Measurements from ENCODE around the gene PHETA1. TPM values are rescaled to one million over a fixed set of nuclear protein-coding genes. Genes with fewer than 3 reads are reported as not detected.
"Not testable (repeated sequence)": the region's sequence is repeated elsewhere in the genome, so short reads cannot be mapped to it uniquely, and the experiment has no call there.

PHETA1 gene
- total RNA-seq, 1 donor from 2014 or later, result 37.4 TPM

- ATAC-seq (no peak), DNase-seq (ENCODE audit: missing footprints) (no peak)
- intact Hi-C loops (cut with DNase I), result loop anchor here (10.0 kb wide), 1 partner anchor 294 kb away; the partner anchor contains the start of genes ACAD10 and BRAP
Measured at GRCh38 chr12:111390910-111391309, 22.0 kb upstream of the PHETA1 start.

DNA sequence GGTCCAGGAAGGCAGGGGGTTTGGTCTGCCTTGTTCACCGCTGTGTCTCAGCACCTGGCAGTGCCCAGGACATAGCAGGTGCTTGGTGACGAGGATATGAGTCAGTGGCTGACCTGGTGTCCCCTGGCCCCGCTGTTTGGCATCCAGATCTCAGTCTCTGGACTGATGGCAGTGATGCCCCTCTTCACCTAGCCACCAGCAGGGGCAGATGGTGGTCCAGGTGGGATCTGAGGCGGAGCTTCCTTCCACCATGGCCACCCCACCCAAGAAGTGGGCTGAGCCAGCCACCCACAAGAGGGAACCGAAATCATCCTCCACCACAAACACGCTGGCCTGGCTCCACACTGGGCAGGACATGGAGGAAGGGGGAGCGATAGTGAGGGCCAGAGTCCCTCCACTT, 20.7 kb upstream of the PHETA1 start:
- DNase-seq (ENCODE audit: missing footprints) (no peak), ATAC-seq (no peak)
- intact Hi-C loops (cut with DNase I), result loop anchor here (10.0 kb wide), 1 partner anchor 295 kb away; the partner anchor contains the start of genes ACAD10 and BRAP

DNA sequence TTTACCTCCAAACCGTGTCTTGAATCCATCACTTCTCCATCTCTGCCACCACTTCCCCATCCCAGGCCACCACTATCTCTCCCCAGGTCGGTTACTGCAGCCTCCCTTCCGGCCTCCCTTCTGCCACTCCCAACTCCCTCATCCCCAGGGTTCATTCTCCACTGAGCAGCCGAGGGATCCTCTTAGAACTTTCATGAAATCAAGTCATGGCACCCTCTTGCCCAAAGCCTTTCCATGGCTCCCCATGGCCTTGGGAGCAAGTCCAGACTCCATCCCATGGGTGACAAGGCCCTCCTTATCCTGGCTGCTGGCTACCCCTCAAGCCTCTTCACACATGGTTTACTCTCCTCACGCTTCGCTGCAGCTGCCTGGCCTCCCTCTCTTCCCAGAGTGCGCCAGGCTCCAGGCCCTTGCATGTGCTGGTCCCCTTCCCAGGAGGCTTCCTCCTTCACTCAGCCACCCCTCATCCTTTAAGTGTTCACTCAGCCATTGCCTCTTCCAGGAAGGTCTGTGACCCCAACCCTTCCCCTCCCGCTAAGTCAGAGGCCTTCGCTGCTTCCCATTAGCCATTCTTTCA, 18.9 kb upstream of the PHETA1 start:
- intact Hi-C loops (cut with DNase I), result no loop called here
- no peak for ATAC-seq
- DNase-seq (ENCODE audit: missing footprints), result no peak

GRCh38 chr12:111386885-111387284, 18.0 kb upstream of the PHETA1 start:
- intact Hi-C loops (cut with DNase I), result no loop called here
- ATAC-seq (no peak), DNase-seq (ENCODE audit: missing footprints) (no peak)

DNA sequence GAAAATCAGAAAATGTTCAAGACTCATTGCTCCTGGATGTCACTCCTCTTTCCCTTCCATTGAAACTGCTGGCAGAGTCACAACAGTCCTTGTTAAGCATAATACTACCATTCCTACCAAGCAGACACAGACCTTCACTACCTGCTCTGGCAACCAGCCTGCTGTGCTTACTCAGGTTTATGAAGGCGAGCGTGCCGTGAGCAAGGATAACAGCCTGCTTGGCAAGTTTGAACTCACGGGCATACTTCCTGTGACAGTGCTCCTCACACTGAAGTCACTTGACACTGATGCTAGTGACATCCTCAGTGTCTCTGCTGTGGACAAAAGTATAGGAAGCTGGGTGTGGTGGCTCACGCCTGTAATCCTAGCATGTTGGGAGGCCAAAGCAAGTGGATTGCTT, 15.7 kb upstream of the PHETA1 start:
- DNase-seq (ENCODE audit: missing footprints) (no peak), ATAC-seq (no peak)
- intact Hi-C loops (cut with DNase I), result no loop called here

DNA sequence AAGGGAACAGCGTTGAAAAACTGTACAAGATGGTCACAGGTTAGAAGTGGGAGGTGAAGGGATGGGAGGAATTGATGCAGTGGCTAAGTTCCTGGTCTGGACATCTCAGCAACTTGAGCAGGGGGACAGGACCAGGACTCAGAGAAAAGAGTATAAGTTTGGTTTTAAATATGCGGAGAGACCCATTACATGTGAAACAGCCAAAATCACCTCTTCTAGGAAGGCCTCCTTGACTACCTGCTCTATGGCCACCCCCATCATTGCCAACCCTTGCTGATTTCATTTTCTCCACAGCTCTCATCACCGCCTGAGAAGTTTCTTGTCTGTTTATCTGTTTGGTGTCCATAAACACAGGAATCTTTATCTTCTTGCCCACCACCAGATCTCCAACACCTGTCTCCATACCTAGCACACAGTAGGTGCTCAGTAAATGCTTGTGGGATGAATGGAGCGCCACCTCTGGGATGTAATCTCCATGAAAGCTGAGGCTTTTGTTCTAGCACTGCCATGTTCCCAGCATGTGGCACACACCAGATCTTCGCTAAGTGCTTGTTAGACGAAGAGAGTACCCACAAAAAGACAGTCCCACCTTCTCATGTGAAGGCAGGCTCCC, 11.2 kb upstream of the PHETA1 start:
- no peak for ATAC-seq
- DNase-seq (ENCODE audit: missing footprints), result no peak
- intact Hi-C loops (cut with DNase I), result no loop called here

GRCh38 chr12:111377440-111377839, 8.5 kb upstream of the PHETA1 start:
- intact Hi-C loops (cut with DNase I), result no loop called here
- no peak for ATAC-seq
- DNase-seq (ENCODE audit: missing footprints), result no peak

- DNase-seq (ENCODE audit: missing footprints); intact Hi-C loops (cut with DNase I); ATAC-seq: not testable (repeated sequence)
Measured at GRCh38 chr12:111373231-111373630, 4.3 kb upstream of the PHETA1 start.

DNA sequence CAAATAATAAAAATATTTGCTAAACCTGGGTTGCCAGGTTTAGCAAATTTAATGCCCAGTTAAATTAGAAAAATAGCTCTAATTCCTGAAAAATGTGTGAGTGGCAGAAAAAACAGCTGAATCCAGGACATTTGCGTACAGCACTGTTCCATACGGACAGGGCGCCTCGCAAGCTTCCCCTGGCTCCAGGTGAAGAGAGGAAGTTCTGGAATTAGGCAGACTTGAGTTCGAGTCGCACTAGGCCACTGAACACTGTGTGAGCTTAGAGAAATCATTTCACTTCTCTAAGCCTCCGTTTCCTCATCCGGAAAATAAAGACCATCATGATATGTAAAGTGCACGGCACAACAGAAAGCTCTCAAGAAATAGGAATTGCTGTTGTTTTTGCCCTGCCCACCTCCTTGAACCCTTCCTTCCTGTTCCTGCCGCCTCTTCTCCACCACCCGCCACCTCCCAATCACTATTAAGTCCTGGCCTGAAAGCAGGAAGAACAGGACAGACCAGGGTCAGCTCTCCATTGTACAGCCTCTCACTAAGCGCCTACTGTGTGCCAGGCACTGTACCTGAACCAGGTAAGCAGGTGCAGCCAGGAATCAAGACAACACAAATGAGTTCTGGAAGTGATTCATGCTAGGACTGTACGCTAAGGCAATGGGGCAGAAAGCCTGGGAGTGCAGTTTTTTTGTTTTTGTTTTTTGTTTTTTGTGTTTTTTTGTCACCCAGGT, 763 bp upstream of the PHETA1 start:
- intact Hi-C loops (cut with DNase I), result loop anchor here (5.0 kb wide), 1 partner anchor 38 kb away; the partner anchor contains the start of gene SH2B3
- ATAC-seq (no peak), DNase-seq (ENCODE audit: missing footprints) (no peak)

- no peak for DNase-seq (ENCODE audit: missing footprints)
- peak; percentile 18 for ATAC-seq
- intact Hi-C loops (cut with DNase I), result loop anchor here (5.0 kb wide), 1 partner anchor 39 kb away; the partner anchor contains the start of gene SH2B3
Measured at GRCh38 chr12:111368291-111368787, 556 bp downstream of the PHETA1 start.

DNA sequence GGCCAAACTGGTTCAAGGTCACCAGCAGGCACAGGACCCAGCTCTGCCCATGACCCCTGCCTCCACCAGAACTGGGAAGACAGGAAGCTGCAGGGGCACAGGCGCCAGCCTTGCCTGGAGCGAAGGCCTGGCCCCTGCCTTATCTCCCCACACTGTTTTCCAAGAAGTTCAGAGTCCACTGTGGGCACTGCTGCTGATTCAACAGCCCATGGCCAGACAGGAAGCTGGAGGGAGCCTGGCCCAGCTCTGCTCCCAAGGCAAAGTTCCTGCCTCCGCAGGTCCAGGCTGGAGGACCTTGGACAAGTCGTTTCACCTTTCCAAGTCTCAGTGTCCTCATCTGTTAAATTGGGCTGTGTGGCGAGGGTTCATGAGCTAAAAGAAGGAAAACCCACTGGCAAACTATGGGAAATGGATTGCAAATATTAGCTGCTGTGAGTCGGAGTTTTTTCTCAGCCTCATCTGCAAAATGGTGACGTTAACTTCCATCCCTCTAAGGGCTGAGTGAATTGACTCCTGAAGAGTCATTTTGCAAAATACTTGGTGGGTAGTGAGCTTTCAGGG, 1.2 kb downstream of the PHETA1 start:
- DNase-seq (ENCODE audit: missing footprints), result no peak
- intact Hi-C loops (cut with DNase I), result loop anchor here (5.0 kb wide), 1 partner anchor 40 kb away; the partner anchor contains the start of gene SH2B3
- no peak for ATAC-seq

- DNase-seq (ENCODE audit: missing footprints) (no peak), ATAC-seq (no peak)
- intact Hi-C loops (cut with DNase I), result loop anchor here (5.0 kb wide), 1 partner anchor 41 kb away; the partner anchor contains the start of gene SH2B3
Measured at GRCh38 chr12:111366583-111366982, 2.3 kb downstream of the PHETA1 start.

GRCh38 chr12:111366075-111366474, 2.8 kb downstream of the PHETA1 start:
- DNase-seq (ENCODE audit: missing footprints), result no peak
- intact Hi-C loops (cut with DNase I), result loop anchor here (5.0 kb wide), 1 partner anchor 41 kb away; the partner anchor contains the start of gene SH2B3
- ATAC-seq, result no peak

- no peak for DNase-seq (ENCODE audit: missing footprints)
- intact Hi-C loops (cut with DNase I), result loop anchor here (5.0 kb wide), 1 partner anchor 431 kb away; no protein-coding TSS in a partner anchor
- ATAC-seq, result no peak
Measured at GRCh38 chr12:111363578-111363977, 5.3 kb downstream of the PHETA1 start.

DNA sequence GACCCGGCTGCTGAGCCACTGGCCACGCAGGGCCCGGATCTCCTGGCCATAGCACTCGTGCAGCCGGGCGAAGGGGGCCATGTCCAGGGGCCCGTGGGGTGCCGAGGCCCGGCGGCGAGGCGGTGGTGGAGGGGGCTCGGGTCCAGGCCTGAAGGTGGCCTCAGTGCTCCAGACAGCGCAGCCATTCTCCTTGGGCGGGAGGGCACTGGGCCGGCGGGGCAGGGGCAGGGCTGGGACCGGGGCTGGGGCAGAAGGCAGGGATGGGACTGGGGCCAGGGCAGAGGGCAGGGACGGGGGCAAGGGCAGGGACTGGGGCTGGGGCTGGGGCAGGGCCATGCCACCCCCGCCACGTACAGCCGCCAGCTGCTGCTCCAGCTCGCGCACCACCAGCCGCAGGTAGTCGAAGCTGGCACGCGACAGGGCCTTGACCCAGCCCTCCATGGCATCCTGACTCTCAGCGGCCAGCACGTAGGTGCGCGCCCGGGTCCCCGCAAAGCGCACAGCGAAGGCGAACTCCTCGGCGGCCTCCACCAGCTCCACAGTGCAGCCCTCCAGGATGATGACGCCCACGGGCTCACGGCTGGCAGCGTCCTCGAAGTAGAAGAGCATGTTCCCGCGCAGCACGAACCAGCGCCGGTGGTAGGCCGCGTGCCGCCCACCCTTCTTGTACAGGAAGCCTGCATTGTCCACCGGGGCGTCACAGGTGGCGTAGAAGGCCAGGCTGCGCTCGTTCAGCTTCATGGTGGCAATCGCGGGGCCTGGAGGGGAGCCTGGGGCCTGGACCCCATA, 6.0 kb downstream of the PHETA1 start:
- ATAC-seq (no peak), DNase-seq (ENCODE audit: missing footprints) (no peak)
- intact Hi-C loops (cut with DNase I), result loop anchor here (5.0 kb wide), 1 partner anchor 431 kb away; no protein-coding TSS in a partner anchor

GRCh38 chr12:111361717-111362576, 6.9 kb downstream of the PHETA1 start:
- DNase-seq (ENCODE audit: missing footprints) (peak; percentile 69), ATAC-seq (peak; percentile 17)
- intact Hi-C loops (cut with DNase I), result loop anchor here (5.0 kb wide), 1 partner anchor 430 kb away; no protein-coding TSS in a partner anchor

- no peak for ATAC-seq
- intact Hi-C loops (cut with DNase I), result loop anchor here (5.0 kb wide), 1 partner anchor 429 kb away; no protein-coding TSS in a partner anchor
Measured at GRCh38 chr12:111361073-111361716, 7.7 kb downstream of the PHETA1 start.

More at GRCh38 chr12:111361073-111361716, 7.7 kb downstream of the PHETA1 start:
- DNase-seq (ENCODE audit: missing footprints), result no peak

Measured in Right ventricle myocardium inferior (tissue), 1 donor.